ENCODE data around the gene PMS2. TPM values are rescaled to one million over a fixed set of nuclear protein-coding genes. Genes with fewer than 3 reads are reported as not detected.

The PMS2 gene, protein sequence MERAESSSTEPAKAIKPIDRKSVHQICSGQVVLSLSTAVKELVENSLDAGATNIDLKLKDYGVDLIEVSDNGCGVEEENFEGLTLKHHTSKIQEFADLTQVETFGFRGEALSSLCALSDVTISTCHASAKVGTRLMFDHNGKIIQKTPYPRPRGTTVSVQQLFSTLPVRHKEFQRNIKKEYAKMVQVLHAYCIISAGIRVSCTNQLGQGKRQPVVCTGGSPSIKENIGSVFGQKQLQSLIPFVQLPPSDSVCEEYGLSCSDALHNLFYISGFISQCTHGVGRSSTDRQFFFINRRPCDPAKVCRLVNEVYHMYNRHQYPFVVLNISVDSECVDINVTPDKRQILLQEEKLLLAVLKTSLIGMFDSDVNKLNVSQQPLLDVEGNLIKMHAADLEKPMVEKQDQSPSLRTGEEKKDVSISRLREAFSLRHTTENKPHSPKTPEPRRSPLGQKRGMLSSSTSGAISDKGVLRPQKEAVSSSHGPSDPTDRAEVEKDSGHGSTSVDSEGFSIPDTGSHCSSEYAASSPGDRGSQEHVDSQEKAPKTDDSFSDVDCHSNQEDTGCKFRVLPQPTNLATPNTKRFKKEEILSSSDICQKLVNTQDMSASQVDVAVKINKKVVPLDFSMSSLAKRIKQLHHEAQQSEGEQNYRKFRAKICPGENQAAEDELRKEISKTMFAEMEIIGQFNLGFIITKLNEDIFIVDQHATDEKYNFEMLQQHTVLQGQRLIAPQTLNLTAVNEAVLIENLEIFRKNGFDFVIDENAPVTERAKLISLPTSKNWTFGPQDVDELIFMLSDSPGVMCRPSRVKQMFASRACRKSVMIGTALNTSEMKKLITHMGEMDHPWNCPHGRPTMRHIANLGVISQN
- 22.1 and 25.1 TPM in 2 replicates for total RNA-seq

DNA sequence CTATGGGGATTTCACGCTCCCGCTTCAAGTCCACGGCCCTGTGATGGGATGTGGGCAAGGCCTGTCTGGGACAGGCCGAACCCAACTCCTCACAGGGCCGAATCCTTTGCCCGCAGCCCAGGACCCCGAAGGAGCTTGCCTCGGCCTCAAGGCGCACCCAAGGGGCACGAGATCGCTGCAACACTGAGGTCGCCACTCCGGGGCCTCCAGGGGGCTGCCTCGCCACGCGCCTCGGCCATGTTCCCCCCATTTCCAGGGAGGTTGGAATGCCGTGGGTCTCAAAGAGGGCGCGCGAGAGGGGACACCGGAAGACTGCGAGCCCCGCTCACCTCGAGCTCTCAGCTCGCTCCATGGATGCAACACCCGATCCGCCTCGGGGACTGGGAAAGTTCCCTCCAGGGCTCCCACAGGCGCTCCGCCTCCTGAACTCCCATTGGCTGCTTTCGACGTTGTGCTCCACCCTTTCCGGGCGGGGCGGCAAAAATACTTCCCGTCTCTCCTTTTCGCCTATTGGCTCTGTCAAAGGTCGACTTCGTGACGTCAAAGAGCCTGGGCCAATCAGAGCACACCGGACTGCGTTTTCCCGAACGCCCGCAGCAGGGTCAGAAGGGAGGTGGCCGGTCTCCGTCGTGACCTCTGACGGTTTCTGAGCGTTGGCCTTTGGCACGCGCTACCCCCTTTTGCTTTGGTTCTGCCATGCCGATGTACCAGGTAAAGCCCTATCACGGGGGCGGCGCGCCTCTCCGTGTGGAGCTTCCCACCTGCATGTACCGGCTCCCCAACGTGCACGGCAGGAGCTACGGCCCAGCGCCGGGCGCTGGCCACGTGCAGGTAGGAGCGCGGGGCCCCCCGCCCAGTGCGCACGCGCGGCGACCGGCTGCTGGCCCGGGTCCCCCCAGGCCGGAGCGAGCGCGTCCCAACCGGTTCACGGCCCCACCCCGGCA, at the start of gene PMS2, which contains the start of gene AIMP2:
PMS2 (minus strand) TSS at position 382 of the 944 bp plus-strand sequence; CDS start at position 352, 30 bp downstream.
AIMP2 (plus strand) TSS at position 605 of the 944 bp plus-strand sequence; CDS start at position 697, 92 bp downstream.

DNA sequence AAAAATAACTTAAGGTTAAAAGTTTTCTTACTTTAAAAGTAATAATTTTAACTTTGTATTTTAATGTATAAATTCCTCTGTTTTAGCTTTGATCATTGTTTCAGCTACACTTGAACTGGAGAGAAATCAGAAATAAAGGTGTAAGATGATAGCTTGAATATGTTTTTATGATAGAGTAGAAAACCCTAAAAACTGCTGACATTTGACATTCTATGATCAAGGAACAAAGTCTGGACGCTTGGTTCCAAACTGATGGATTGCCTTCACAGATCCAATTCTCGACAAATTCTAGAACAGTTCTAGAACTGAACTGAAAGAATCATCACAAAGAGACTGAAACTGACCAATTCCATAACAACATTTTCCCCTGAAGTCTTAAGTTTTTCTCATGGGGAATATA, 22.1 kb upstream of the PMS2 start, which contains the start of gene ANKRD61:
ANKRD61 (plus strand) TSS at position 389 of the 400 bp plus-strand sequence; CDS start at position 389, 0 bp downstream.

DNA sequence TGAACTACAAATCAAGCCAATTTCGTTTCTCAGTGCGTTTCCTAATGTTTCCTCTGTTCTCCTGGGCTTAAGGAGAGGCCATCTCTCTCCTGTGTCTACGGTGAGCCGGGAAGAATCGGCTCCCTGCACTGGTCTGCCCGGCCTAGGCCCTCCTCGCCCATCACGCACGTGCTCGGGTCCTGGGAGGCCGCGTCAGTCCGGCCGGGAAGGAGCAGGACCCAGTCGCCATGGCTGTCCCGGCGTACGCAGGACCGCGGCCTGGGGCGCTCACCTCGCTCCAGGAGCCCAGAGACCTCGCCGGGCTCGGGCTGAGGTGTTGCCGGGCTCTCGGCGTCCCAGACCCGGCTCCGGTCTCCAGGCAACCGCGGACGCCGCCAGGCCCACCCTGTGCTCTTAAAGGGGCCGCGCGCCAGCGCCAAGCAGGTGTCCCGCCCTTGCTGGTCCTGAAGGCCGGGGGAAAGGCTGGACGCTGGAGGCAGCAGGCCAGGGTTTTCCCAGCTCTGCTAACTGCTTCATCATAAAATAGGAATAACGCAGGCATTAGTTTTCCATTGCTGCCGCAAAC, 38.4 kb downstream of the PMS2 start, which contains the start of gene RSPH10B:
RSPH10B (minus strand) TSS at position 343 of the 565 bp plus-strand sequence. CDS start 3,573 bp downstream, outside the sequence.

Small RNA genes within 50 kb of the gene (small RNA-seq; reads per million reads assigned to genes)
- not detected for gene RF00019
- not detected for gene RNU6-218P
- gene SNORA80D = 27.6 reads per million, percentile 97 among the genes with 10 or more reads in this experiment

Other genes with a start within 250 kb of the PMS2 start
- 46.1 and 48.9 TPM in 2 replicates for gene RNF216, start 227.4 kb downstream of the PMS2 start, total RNA-seq
- gene OCM, start 128.3 kb downstream of the PMS2 start, total RNA-seq = not detected in 2 replicates
- 111 and 113 TPM in 2 replicates for gene CCZ1, start 110.3 kb downstream of the PMS2 start, total RNA-seq
- 0.53 TPM in 1 of 2 replicates, not detected in the other for gene RSPH10B, start 38.4 kb downstream of the PMS2 start, total RNA-seq
- 65.4 and 75.0 TPM in 2 replicates for gene AIMP2, start 223 bp upstream of the PMS2 start, total RNA-seq
- 0.22 TPM in 1 of 2 replicates, not detected in the other for gene ANKRD61, start 22.3 kb upstream of the PMS2 start, total RNA-seq
- gene EIF2AK1, start 50.1 kb upstream of the PMS2 start, total RNA-seq = 116 and 198 TPM in 2 replicates
- gene USP42, start 95.9 kb upstream of the PMS2 start, total RNA-seq = 9.4 and 11.3 TPM in 2 replicates

Measured in thoracic aorta endothelial cell (primary cell).